ENCODE measurements around the gene GADD45B.
A peak's percentile ranks its signal among the peaks of the same experiment; 100 is the strongest.
"Not testable (repeated sequence)": the region's sequence is repeated elsewhere in the genome, so short reads cannot be mapped to it uniquely, and the experiment has no call there.

Gene GADD45B

GRCh38 chr19:2443116-2443784 is 32.7 kb upstream of the GADD45B start:
- FAIRE-seq, result no peak
- DNase-seq (ENCODE audit: extremely low spot score, insufficient read length, low read depth), result no peak

- no peak for DNase-seq (ENCODE audit: extremely low spot score, insufficient read length, low read depth)
- FAIRE-seq, result no peak
These were observed 32.1 kb upstream of the GADD45B start for GRCh38 chr19:2443785-2444182.

GRCh38 chr19:2444251-2445002 is 31.5 kb upstream of the GADD45B start:
- FAIRE-seq, result no peak
- DNase-seq (ENCODE audit: extremely low spot score, insufficient read length, low read depth), result no peak

GRCh38 chr19:2446381-2446780 is 29.5 kb upstream of the GADD45B start:
- DNase-seq (ENCODE audit: extremely low spot score, insufficient read length, low read depth) (no peak), FAIRE-seq (peak; percentile 62)

GRCh38 chr19:2449019-2449418 is 26.9 kb upstream of the GADD45B start:
- FAIRE-seq, result no peak

GRCh38 chr19:2451138-2451537 is 24.8 kb upstream of the GADD45B start:
- no peak for FAIRE-seq

More at GRCh38 chr19:2449019-2449418, 26.9 kb upstream of the GADD45B start:
- DNase-seq (ENCODE audit: extremely low spot score, insufficient read length, low read depth), result no peak

GRCh38 chr19:2451741-2452140 is 24.2 kb upstream of the GADD45B start:
- no peak for DNase-seq (ENCODE audit: extremely low spot score, insufficient read length, low read depth)
- FAIRE-seq, result no peak

More at GRCh38 chr19:2451138-2451537, 24.8 kb upstream of the GADD45B start:
- no peak for DNase-seq (ENCODE audit: extremely low spot score, insufficient read length, low read depth)

GRCh38 chr19:2453431-2454025 is 22.4 kb upstream of the GADD45B start:
- no peak for FAIRE-seq
- no peak for DNase-seq (ENCODE audit: extremely low spot score, insufficient read length, low read depth)

GRCh38 chr19:2454199-2454961 is 21.5 kb upstream of the GADD45B start:
- no peak for DNase-seq (ENCODE audit: extremely low spot score, insufficient read length, low read depth)
- no peak for FAIRE-seq

- DNase-seq (ENCODE audit: extremely low spot score, insufficient read length, low read depth) (no peak), FAIRE-seq (no peak)
These were observed 20.7 kb upstream of the GADD45B start for GRCh38 chr19:2454962-2455850.

- FAIRE-seq (peak; percentile 65), DNase-seq (ENCODE audit: extremely low spot score, insufficient read length, low read depth) (no peak)
These were observed 19.9 kb upstream of the GADD45B start for GRCh38 chr19:2455851-2456570.

GRCh38 chr19:2457394-2458037 is 18.4 kb upstream of the GADD45B start:
- DNase-seq (ENCODE audit: extremely low spot score, insufficient read length, low read depth), result no peak
- no peak for FAIRE-seq

- no peak for DNase-seq (ENCODE audit: extremely low spot score, insufficient read length, low read depth)
- no peak for FAIRE-seq
These were observed 17.9 kb upstream of the GADD45B start for GRCh38 chr19:2458054-2458453.

GRCh38 chr19:2458776-2459175 is 17.2 kb upstream of the GADD45B start:
- FAIRE-seq; DNase-seq (ENCODE audit: extremely low spot score, insufficient read length, low read depth): not testable (repeated sequence)

- DNase-seq (ENCODE audit: extremely low spot score, insufficient read length, low read depth) (no peak), FAIRE-seq (no peak)
These were observed 15.7 kb upstream of the GADD45B start for GRCh38 chr19:2460245-2460644.

GRCh38 chr19:2461751-2462634 is 13.9 kb upstream of the GADD45B start:
- DNase-seq (ENCODE audit: extremely low spot score, insufficient read length, low read depth) (no peak), FAIRE-seq (peak; percentile 86)

GRCh38 chr19:2462635-2463421 is 13.1 kb upstream of the GADD45B start:
- no peak for FAIRE-seq
- no peak for DNase-seq (ENCODE audit: extremely low spot score, insufficient read length, low read depth)
